ENCODE measurements around the gene AP2A2. TPM values are rescaled to one million over a fixed set of nuclear protein-coding genes. Genes with fewer than 3 reads are reported as not detected.

The AP2A2 gene
- total RNA-seq, 2 donors from 2014 or later = 35.1 to 70.2 TPM

- H3K4me1 ChIP-seq (replicated peaks) = no peaks in the 10 kb centered on the region
- no peak overlapping the region for H3K4me3 ChIP-seq
- no peak for DNase-seq (ENCODE audit: low spot score)
- no peaks in the 10 kb centered on the region for H3K9me3 ChIP-seq
- H3K27ac ChIP-seq = no peak overlapping the region
- TF ChIP-seq POLR2AphosphoS5 (IDR thresholded peaks at IDR 0.05) = no peak
- TF ChIP-seq POLR2A (IDR thresholded peaks at IDR 0.05) = no peak
- H3K36me3 ChIP-seq = peaks cover 10 to 15% of the 10 kb centered on the region in 2 donors
- intact Hi-C loops (cut with DNase I) = no loop called here
- WGBS = 85% methylated on average over 11 of the region's 11 CpGs
- no peaks in the 10 kb centered on the region for H3K27me3 ChIP-seq (replicated peaks; ENCODE audit: insufficient read depth)
Measured at GRCh38 chr11:1008803-1009145, 83.1 kb downstream of the AP2A2 start.

- no peak for DNase-seq (ENCODE audit: low spot score)
- WGBS = 91% methylated on average over 33 of the region's 33 CpGs
- Histone ChIP-seq H3K27me3 (replicated peaks; ENCODE audit: insufficient read depth) (no peaks in the 10 kb centered on the region), H3K36me3 (peaks cover 10 to 15% of the 10 kb centered on the region in 2 donors), H3K4me1 (replicated peaks) (no peaks in the 10 kb centered on the region), H3K9me3 (no peaks in the 10 kb centered on the region), H3K27ac (no peak overlapping the region), H3K4me3 (no peak overlapping the region)
- intact Hi-C loops (cut with DNase I) = no loop called here
- TF ChIP-seq POLR2AphosphoS5 (IDR thresholded peaks at IDR 0.05) (no peak), POLR2A (IDR thresholded peaks at IDR 0.05) (no peak)
- TF ChIP-seq, protein P1, sequence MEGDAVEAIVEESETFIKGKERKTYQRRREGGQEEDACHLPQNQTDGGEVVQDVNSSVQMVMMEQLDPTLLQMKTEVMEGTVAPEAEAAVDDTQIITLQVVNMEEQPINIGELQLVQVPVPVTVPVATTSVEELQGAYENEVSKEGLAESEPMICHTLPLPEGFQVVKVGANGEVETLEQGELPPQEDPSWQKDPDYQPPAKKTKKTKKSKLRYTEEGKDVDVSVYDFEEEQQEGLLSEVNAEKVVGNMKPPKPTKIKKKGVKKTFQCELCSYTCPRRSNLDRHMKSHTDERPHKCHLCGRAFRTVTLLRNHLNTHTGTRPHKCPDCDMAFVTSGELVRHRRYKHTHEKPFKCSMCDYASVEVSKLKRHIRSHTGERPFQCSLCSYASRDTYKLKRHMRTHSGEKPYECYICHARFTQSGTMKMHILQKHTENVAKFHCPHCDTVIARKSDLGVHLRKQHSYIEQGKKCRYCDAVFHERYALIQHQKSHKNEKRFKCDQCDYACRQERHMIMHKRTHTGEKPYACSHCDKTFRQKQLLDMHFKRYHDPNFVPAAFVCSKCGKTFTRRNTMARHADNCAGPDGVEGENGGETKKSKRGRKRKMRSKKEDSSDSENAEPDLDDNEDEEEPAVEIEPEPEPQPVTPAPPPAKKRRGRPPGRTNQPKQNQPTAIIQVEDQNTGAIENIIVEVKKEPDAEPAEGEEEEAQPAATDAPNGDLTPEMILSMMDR (IDR thresholded peaks at IDR 0.05) = no peak
Measured at GRCh38 chr11:1009371-1009770, 83.7 kb downstream of the AP2A2 start.

DNA sequence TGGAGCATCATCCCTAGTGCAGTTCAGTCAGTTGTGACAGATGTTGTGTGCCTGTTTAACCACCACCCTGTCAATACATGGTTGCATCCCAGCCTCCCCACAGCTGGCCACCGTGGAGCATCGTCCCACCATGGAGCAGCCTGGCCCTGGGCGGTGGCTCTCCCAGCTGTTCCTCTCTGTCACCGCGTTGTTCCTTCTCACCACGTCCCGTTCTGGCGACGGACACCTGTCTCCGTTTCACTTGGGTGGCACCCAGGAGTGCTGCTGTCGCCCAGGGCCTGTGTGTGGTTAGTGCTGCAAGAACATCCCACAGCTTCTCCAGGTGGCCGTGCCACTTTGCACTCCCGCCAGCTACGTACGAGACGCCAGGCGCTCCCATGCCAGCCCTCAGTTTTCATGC is 84.3 kb downstream of the AP2A2 start:
- Histone ChIP-seq H3K27me3 (replicated peaks; ENCODE audit: insufficient read depth) (no peaks in the 10 kb centered on the region), H3K4me3 (no peak overlapping the region), H3K9me3 (no peaks in the 10 kb centered on the region), H3K4me1 (replicated peaks) (no peaks in the 10 kb centered on the region), H3K27ac (no peak overlapping the region), H3K36me3 (peaks cover 10 to 15% of the 10 kb centered on the region in 2 donors)
- no peak for DNase-seq (ENCODE audit: low spot score)
- WGBS = 93% methylated on average over 17 of the region's 17 CpGs
- intact Hi-C loops (cut with DNase I) = no loop called here
- TF ChIP-seq POLR2A (IDR thresholded peaks at IDR 0.05) = no peak
- TF ChIP-seq, protein P1 (IDR thresholded peaks at IDR 0.05) = no peak
- no peak for TF ChIP-seq POLR2AphosphoS5 (IDR thresholded peaks at IDR 0.05)

- DNase-seq (ENCODE audit: low spot score) = no peak
- Histone ChIP-seq H3K9me3 (no peaks in the 10 kb centered on the region), H3K36me3 (peaks cover 10 to 15% of the 10 kb centered on the region in 2 donors), H3K27me3 (replicated peaks; ENCODE audit: insufficient read depth) (no peaks in the 10 kb centered on the region), H3K27ac (no peak overlapping the region), H3K4me3 (no peak overlapping the region), H3K4me1 (replicated peaks) (no peaks in the 10 kb centered on the region)
- WGBS = 91% methylated on average over 35 of the region's 35 CpGs
- intact Hi-C loops (cut with DNase I) = no loop called here
- TF ChIP-seq POLR2A (IDR thresholded peaks at IDR 0.05) (no peak), POLR2AphosphoS5 (IDR thresholded peaks at IDR 0.05) (no peak)
- TF ChIP-seq, protein P1 (IDR thresholded peaks at IDR 0.05) = no peak
Measured at GRCh38 chr11:1010551-1011319, 85.1 kb downstream of the AP2A2 start.

DNA sequence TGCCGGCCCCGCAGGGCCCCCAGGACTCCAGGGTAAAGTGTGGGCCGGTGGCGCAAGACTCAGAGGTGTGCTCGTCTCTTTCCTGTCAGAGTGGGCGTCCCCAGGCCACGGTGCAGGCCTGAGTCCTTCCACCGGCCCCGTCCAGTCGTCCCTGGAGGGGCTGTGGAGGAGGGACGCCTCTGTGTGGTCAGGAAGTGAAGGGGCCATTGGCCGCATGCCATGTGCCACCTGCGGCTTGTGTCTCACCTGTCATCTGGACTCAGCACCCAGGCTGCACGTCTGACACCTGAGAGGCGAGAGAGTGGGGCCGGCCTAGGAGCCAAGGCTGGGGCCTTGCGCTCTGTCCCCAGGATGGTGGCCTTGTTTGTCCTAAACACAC is 85.6 kb downstream of the AP2A2 start:
- H3K27ac ChIP-seq = no peak overlapping the region
- TF ChIP-seq POLR2A (IDR thresholded peaks at IDR 0.05) (no peak), POLR2AphosphoS5 (IDR thresholded peaks at IDR 0.05) (no peak)
- TF ChIP-seq, protein P1 (IDR thresholded peaks at IDR 0.05) = no peak
- 82% methylated on average over 15 of the region's 17 CpGs for WGBS
- intact Hi-C loops (cut with DNase I) = no loop called here
- no peak overlapping the region for H3K4me3 ChIP-seq
- no peaks in the 10 kb centered on the region for H3K9me3 ChIP-seq
- DNase-seq (ENCODE audit: low spot score) = no peak
- H3K4me1 ChIP-seq (replicated peaks) = no peaks in the 10 kb centered on the region
- no peaks in the 10 kb centered on the region for H3K27me3 ChIP-seq (replicated peaks; ENCODE audit: insufficient read depth)
- peaks cover 10 to 15% of the 10 kb centered on the region in 2 donors for H3K36me3 ChIP-seq

Measured in prostate gland (tissue), 2 donors.